Stimulated activated CD8-positive, alpha-beta memory T cell treated with anti-CD3 and anti-CD28 coated beads, Interleukin-2, amount 100 ng/mL, for 1 hour (primary cell): ENCODE results near the gene CFAP58.

Experiments used
- DNase-seq, 2 donors: peaks; one replicate each; pipeline ENCODE4 v3.0.0-alpha.2; 2020; ENCODE audit warnings: low read depth in 2 of 2

The CFAP58 gene

DNA sequence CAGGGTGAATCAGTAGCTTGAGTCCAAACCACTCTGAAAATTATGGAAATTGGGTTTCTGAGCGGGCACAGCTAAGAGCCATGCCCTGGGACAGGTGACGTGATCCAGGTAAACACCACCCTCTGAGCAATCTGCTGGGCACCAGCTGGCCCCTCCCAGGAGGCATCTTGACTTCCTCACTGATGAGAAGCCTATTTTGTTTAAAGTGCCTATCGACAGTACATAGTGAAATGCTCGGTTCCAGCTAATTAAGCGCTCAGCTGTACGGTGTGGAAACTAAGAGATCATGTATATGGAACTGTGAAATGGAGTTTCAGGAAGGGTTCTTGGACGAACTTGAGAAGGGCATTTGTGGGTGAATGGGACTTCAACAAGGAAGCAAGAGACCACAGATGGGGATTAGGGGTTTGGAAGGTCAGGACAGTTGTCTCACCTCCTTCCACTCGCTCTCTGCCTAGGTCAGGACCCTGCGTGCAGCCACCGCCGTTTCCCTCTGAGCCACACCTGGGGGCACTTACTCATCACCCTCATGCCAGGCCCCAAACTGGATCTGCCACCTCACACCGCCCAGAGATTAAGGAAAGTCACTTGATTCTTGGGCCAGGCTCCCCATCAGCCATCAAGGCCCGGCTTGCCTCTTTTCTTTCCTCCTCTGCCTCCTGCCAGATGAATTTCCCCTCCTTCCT is 18.5 kb upstream of the CFAP58 start:
- DNase-seq = no peak

DNA sequence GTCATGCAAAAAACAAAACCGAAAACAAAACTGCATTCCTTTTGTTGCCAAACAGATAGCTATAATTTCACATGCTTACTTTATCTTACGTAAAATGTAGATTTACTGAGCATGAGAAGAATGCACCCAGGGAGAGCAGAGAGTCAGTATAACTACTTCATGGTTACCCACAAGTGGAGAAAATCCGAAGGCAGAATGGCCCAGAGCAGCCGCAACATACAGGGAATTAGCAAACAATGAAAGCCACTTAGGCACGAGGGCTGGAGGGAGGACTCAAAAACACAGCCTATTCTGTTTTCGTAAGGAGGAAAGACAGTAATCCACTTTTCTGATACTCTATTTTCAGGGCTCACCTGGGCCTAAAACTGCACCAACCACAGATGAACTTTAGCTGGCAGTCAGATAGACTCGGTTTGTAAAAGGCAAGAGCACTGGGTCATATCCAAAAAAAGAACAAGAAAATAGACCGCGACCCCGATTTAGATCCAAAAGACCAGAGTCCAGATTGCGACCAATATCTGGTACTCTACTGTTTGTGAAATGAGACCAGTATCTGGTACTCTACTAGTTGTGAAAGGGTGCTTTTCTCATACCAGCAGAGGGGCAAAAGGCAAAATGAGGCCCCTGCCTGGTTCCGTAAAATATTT is 16.7 kb upstream of the CFAP58 start:
- DNase-seq = no peak

DNA sequence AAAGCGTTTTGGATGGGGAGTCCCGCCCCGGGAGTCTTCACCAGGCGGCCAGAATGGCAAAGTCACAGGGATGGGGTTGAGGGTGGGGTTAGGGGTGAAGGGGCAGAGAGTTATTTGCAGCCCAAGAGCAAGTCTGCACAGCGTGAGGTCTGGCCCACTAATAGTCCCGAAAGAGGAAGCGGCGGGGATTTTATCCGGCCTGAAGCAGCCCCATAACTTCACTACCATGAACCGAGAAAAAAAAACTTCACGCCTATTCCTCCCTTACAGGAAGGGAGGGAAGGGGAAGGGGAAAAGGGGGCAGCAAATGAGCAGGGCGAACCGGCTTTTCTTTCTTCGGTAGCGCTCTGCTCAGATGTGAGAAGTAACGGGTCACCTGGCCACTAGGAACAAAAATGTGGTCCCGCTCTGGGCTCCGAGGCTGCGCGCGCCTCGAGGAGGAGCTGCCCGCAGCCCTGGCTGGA is 16.1 kb upstream of the CFAP58 start:
- DNase-seq = no peak

DNA sequence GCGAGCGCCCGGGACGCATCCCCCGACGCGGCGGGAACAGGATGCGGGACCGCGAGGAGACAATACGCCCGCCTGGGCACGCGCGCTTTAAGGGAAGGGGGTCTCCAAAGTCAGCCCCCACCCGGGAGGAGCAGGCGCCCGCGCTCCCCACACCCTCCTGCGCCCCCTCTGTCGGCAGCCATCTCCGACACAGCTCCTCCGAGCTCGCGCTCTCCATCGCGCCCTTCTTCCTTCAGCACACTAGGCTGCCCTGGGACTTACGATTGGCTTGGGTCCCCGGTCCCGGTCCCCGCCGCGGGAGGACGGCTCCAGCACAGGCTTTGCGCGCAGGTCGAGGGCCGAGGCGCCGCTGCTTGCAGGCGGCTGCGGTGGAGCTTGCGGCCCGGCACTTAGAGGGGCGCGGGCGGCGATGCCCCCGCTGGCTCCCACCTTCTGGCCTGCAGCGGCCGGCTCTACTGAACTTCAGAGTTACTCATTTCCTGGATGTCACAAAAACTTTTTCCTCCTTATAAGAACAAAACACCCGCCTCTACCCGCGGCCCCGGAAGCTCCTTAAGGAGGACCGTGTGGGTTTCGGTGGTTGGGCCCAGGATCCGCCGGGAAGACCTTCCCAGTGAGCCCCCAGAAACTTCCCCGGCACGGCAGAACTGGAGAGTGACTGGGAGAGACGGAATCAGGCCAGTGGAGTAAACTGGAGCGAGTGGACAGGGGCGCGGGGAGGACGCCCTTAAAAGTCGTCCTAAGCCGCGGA is 15.5 kb upstream of the CFAP58 start, which contains the start of gene ITPRIP:
ITPRIP (minus strand) TSS at position 481 of the 751 bp plus-strand sequence. CDS start 22,414 bp downstream, outside the sequence.
- DNase-seq = peak; percentile 50 to 58

DNA sequence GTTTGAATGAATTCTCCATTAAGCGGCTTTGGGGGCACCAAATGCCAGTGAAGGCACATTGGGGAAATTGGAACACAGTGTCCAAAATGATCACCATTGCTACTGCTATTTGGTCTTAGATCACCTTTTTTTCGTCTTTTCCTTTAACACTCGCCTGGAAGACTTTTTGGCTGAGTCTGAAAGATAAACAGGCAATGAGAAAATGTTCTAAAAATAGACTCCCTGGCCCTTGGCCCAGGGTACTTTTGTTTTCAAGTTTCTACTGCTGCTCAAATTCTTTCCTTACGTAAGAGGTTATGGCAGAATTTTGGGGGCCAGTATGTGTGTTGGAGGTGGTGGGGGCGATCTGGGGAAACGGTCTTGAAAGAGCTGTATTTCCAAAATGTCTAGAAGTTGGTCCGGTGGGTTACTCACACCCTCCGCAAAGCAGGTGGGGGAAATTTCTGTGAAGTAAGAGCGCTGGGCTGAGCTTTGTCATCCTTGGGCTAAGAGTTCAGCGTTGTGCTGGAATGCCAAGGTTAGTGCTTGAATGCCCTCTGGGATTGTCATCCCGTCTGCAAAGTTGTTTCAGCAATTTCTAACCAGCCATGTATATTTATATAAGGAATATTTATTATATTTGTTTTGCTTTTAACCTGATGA is 14.0 kb upstream of the CFAP58 start:
- DNase-seq = no peak

DNA sequence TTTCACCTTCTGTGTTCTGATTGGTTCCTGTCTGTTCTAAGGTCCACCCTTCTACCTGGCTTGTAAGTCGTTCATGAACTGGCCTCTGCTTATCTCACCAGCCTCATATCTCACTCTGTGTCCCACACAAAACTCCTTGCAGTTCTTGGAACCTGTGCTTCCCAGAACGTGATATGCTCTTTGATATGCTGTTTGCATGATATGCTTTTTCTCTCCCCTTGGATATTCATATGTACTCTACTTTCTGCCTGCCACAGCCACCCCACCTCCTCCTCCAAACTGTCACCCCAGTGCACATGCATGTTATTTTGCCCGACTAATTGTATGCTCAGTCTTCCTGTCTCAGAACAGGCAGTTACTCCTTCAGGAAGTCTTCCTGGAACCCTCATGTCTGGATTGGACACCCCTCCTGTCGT is 13.5 kb upstream of the CFAP58 start:
- no peak for DNase-seq

DNA sequence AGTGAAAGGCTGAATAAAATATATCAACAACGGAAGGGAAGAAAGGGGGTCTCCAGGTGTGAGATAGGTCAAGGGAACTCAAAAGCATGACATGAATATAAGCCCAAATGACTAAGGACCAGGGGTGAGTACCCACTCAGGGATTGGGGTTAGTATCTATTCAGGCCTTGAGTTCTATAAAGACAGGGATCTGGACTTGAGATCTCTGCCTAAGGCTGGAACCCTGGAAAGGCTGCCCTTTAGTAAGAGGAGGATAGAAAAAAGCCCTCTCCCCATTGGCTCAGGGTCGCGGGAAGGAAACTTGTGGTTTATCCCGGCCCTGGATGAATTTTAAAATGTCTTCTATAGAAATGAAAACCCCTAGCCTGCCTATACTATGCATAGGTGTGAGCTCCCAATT is 13.0 kb upstream of the CFAP58 start:
- no peak for DNase-seq

DNA sequence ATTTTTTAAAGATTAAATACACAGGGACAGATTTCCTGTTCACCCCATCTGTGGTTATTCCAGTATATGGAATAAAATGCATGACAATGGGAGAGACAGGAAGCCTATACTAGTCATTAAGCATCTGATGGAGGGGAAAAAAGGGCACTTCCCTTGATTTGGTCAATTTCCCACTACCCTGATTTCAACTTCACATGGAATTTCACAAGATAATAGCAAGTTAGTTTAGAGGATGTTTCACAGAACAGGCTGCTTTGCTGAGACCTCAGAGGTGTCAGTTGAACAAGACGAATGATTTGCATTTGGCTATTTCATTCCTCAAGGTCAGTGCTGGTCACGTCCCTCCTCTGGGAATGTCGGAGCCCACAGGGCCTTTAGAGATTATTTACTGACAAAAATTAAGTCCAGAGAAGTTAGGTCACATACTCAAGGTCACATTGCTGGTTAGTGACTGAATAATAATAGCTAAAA is 10.7 kb upstream of the CFAP58 start:
- no peak for DNase-seq

DNA sequence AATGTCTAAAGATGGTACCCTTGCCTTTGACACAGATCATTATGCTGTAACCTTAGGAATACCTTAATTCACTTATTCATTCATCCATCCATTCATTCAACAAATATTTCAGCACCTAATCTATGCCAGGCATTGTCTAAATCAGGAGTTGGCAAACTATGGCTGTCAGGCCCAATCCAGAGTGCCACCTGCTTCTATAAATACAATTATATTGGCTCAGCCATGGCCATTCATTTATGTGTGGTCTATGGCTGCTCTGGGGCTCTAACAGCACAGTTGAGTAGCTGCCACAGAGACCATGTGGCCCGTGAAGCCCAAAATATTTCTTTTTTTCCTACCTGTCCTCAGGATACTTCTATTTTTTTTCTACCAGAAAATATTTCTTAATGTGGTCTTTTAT is 9.4 kb upstream of the CFAP58 start:
- DNase-seq = no peak

DNA sequence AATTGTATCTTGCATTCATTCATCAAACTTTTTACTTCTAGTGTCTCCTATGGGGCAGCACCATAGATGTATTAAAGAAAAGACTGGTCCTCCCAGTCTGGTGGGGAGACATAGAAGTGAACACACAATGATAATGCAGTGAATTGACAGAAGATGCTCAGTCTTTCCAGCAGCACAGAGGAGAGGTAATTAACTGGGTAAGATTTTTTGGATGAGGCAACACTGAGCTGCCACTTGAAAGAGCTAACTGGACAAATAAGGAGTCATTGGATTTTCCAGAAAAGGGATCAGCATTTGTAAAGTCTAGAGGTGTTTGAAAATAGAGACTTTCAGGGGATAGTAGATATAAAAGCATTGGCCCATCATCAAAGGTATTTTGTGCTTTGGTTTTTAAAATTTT is 8.1 kb upstream of the CFAP58 start:
- no peak for DNase-seq

DNA sequence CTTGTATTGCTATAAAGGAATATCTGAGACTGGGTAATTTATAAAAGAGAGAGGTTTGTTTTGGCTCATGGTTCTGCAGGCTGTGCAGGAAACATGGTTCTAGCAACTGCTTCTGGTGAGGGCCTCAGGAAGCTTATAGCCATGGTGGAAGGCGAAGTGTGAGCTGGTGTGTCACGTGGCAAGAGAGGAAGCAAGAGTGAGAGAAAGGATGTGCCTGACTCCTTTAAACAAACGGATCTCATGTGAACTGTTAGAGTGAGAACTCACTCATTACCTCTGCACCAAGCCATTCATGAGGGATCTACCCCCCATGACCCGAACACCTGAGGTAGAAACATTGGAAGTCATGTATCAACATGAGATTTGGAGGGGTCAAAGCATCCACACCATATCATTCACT is 7.7 kb upstream of the CFAP58 start:
- no peak for DNase-seq

DNA sequence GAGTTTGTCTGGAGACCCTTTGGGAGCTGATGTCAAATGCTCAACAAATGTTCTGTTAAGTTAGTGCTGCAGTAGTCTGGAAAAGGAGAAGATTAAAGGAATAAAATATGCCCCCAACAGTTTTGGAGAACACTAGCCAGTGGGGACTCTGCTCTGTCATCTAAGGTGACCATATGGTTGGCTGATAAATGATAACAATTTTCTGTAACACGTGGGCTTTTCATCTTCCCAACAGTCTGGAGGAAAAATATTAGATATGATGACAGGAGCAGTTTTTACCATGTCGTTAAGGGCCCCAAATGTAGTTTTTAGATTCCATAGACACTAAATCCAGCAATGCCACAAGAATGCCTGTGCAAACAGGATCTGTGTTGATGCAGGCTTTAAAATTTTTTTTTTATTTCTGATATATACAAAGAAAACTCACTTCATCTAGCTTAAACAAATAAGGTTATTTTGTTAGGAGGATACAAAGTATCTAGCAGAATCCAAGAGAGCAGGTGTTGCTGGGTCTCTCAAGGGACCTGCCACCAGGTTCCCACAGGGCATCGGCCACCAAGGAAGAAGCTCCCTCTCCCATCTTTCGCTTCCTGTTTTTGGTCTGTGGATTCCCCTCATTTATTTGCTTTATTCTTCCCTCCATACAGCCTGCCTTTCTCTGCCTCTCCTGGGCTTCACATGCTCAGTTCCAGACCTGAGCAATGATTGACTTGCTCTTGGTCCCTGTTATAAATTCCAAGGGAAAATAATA is 6.2 kb upstream of the CFAP58 start:
- DNase-seq = no peak

DNA sequence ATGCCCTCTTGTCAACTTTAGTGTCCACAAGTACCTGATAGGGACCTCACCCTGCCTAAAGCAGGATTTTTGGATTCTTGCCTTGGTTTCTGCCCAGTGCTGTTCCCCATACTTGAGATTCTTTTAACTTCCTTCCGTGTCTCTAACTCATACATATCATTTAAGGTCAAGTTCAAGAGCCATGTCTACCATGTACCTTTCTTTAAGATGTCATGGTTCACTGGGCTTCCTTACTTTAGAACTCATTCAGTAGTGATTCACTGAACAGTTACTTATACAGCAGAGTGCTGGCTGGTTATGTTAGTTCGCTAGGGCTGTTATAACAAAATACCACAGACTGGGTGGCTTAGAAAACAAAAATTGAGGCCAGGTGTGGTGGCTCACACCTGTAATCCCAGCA is 5.0 kb upstream of the CFAP58 start:
- no peak for DNase-seq

DNA sequence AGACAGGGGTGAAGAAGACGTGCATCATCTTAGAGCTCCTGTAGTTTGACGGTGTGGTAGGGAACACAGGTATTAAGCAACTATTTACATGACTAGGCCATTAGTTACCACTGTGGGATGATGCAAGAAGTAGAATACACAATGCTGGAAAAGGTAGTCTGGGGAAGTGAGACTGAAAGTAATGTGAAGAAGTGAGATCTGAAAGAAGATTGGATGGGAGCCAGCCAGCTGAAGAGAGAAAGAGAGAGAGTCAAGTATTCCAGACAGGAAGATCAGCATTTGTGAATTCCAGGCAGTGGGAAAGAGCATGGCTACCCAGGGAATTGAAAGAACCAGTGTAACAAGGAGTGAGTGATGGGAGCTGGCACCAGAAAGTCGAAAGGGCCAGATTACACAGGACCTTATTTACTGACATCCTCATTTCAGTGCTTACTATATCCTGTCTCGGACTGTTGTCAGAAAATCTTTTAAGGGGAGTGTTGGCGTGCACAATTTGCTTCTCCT is 4.0 kb upstream of the CFAP58 start:
- DNase-seq = no peak

DNA sequence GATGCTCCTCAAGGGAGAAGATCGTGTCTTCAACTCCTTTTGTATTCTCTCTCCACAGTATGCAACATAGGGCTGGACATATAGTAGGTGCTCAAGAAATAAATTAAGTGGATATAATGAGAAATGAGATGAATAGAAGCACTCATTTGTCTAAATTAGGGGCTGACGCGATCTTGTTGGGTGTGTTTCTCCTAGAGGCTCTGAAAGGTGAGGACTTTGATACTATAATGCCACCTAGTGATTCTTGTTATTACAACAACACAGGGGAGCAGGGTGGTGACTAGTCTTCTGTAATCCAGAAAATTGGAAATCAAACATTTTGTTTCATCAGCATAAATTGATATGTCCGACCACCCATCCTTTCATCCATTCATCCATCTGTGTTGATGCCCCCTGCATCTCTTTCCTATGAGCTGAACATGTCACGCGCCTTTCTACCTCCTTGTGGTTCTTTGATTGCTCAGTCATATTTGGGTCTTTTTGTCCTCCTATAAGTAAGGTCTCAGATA is 3.5 kb upstream of the CFAP58 start:
- no peak for DNase-seq

DNA sequence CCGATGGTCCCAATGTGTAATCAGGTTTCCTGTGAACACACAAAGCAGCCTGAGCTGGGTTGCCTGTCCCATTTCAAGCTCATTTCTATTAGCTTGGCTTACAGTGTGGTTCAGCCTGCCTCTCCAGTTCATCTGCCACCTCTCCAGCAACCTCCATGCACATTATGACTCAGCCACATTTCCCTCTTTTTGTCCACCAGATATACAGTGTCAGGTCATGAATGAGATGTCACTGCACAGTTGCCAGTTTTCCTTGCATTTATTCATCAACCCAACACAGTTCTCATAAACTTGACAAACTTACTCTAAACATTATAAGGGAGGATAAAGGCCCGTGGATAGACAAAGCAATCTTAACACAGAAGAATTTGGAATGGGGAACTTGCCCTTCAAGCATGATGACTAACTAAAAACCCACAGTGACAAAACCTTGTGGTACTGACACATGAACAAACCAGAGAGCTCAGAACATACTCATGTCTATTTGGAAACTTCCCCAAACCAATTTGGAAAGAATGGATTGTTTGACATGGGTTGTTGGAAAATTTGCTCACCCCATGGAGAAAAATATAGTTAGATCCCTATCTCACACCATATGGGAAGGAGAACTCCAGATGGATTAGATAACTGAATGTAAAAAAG is 2.5 kb upstream of the CFAP58 start:
- no peak for DNase-seq

DNA sequence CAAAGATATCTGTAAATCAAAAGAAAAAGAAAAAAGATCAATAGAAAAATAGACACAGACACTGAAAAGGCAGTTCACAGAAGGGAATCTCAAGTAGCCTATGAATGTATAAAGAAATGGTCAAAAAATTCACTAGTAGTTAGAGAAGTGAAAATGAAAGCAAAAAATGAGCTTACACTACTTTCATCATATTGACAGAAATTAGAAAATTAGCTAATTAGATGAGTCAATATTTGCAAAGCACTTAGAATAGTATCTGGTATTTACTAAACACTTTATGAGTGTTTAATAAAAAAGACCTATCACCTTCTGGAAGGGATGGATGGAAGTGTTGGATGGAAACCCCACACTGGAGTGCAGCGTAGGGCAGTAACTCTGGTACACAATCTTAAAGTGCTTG is 1.7 kb upstream of the CFAP58 start:
- no peak for DNase-seq

DNA sequence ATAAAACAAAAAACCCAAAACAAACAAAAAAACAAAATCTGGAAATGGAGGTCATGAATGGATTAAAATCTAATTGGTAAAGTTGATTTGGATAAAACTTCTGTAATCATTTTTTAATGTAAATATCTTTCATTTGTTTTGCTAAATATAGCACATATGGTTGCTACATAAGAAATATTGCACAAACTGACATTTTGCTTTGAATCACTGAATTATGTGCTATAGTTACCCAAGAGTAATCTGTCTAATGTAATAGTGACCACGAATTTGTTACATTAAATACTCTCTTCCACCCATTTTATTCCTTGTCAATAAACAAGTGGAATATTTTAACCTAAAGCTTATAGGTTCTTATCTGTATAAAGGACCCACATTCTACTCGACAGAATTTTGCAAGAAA is 6.2 kb downstream of the CFAP58 start:
- DNase-seq = no peak

DNA sequence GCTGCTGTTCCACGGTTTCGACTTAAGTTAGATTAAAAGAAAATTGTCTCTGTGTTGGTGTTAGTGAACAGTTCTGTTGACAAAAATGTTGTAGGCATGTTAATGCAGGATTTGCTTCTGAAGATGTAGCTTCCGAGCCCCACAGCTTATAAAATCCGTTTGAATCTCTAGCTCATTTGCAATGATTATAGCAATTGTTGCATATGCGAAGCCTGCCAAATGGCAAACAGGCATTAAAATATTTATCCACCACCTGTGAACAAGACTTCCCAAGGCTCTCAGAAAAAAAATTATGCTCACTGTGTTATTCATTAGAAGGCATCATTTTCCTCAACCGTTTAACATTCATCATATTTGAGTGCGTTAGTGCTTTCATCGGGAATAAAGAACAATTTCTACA is 14.3 kb downstream of the CFAP58 start:
- DNase-seq = no peak

DNA sequence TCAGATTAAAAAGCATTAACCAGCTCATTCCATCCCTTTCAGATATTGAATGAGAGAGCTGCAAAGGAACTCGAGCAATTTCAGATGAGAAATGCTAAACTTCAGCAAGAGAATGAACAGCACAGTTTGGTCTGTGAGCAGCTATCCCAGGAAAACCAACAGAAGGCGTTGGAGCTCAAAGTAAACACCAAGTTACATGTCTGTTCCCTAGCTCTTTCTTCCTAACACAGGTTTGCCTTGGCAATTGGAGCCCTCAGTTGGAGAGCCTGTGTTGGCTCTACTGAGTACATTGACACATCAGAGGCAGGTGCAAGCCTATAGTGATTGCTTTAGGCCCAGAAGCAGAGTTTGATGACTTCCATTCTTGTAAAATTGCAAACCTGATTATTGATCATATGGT is 14.7 kb downstream of the CFAP58 start:
- no peak for DNase-seq

DNA sequence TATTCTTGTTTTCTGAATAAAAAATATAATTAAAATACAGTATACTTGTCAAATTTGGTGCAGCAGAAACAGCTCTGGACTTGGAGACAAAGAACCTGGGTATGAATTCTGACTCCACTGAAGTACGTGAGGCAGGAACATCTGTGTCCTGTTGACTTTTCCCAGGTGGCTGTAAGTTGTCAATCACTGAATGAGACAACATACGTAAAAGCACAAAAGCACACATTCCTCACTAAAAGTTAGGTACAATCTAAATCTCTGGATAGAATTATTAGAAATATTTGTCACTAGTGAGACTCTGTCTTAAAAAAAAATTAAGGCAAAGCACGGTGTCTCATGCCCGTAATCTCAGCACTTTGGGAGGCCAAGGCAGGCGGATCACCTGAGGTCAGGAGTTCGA is 18.1 kb downstream of the CFAP58 start:
- DNase-seq = no peak
